PC-9 (cell line): ENCODE results near the gene PLCD3. TPM values are rescaled to one million over a fixed set of nuclear protein-coding genes. Genes with fewer than 3 reads are reported as not detected.

Experiments
- BruUV-seq: library from RNA; stranded (reverse); fragments of 400-500 nt; replicated peaks from 2 replicates; lab custom pipeline; 2021; lab: Mats Ljungman, UMichigan
- CTCF ChIA-PET: fragments of 300-600 bp; sonication (Branson Sonifier 250); formaldehyde crosslinking; loops from one replicate; lab custom pipeline; 2022; ENCODE audit warnings: antibody characterized with exemption; lab: Charles Lee
- POLR2A ChIA-PET: fragments of 300-600 bp; sonication (Branson Sonifier 250); formaldehyde crosslinking; loops from one replicate; lab custom pipeline; 2022; ENCODE audit warnings: antibody characterized with exemption; ENCODE audit not compliant: unreplicated experiment; lab: Charles Lee
- DNase-seq, 2 experiments: peaks; one replicate each; pipeline versions ENCODE4 v3.0.0 to v3.0.0-alpha.2; 2015 to 2022; ENCODE audit warnings: mixed read lengths in 1 of 2
- H2AFZ ChIP-seq: fragments of 200-600 bp; sonication (generic); 2 replicates; pipeline ENCODE4 v1.8.1; 2017; ENCODE audit warnings: antibody characterized with exemption
- H3F3A ChIP-seq: fragments of 200-600 bp; sonication (generic); 2 replicates; pipeline ENCODE4 v1.8.1; 2017; ENCODE audit warnings: antibody characterized with exemption, mild to moderate bottlenecking, low read depth; ENCODE audit not compliant: insufficient read depth
- H3K27ac ChIP-seq: fragments of 200-600 bp; sonication (generic); 2 replicates; pipeline ENCODE4 v1.6.1; 2016; ENCODE audit warnings: mixed run types
- H3K27me3 ChIP-seq: fragments of 200-600 bp; sonication (generic); 2 replicates; pipeline ENCODE4 v1.6.1; 2016; ENCODE audit warnings: low read depth, mixed run types; ENCODE audit not compliant: insufficient read depth
- H3K36me3 ChIP-seq: fragments of 200-600 bp; sonication (generic); 2 replicates; pipeline ENCODE4 v1.6.1; 2016; ENCODE audit warnings: low read depth, mixed run types
- H3K4me1 ChIP-seq: fragments of 200-600 bp; sonication (generic); replicated peaks from 2 replicates; pipeline ENCODE4 v1.6.1; 2016; ENCODE audit warnings: mixed run types; ENCODE audit not compliant: insufficient read depth
- H3K4me2 ChIP-seq: fragments of 200-600 bp; sonication (generic); 2 replicates; pipeline ENCODE4 v1.6.1; 2017; ENCODE audit warnings: mixed run types
- H3K4me3 ChIP-seq: fragments of 200-600 bp; sonication (generic); 2 replicates; pipeline ENCODE4 v1.6.1; 2016; ENCODE audit warnings: mixed run types
- H3K79me2 ChIP-seq: fragments of 200-600 bp; sonication (generic); 2 replicates; pipeline ENCODE4 v1.6.1; 2017; ENCODE audit warnings: low read depth, mixed run types
- H3K9me2 ChIP-seq: fragments of 200-600 bp; sonication (generic); 2 replicates; pipeline ENCODE4 v1.8.1; 2017; ENCODE audit warnings: mild to moderate bottlenecking; ENCODE audit not compliant: insufficient read depth
- H3K9me3 ChIP-seq: fragments of 200-600 bp; sonication (generic); 2 replicates; pipeline ENCODE4 v1.8.1; 2016; ENCODE audit warnings: low read depth; ENCODE audit not compliant: insufficient read depth
- H4K20me1 ChIP-seq: fragments of 200-600 bp; sonication (generic); 2 replicates; pipeline ENCODE4 v1.8.1; 2017; ENCODE audit not compliant: insufficient read depth
- CTCF ChIP-seq: fragments of 200-600 bp; sonication (generic); conservative IDR thresholded peaks from 2 replicates; pipeline ENCODE4 v1.6.1; 2017; ENCODE audit warnings: mixed run types, antibody characterized with exemption, mild to moderate bottlenecking, moderate library complexity
- EZH2 ChIP-seq: fragments of 200-600 bp; sonication (generic); IDR thresholded peaks from 2 replicates; pipeline ENCODE4 v1.8.0; 2017; ENCODE audit warnings: antibody characterized with exemption, low read depth
- intact Hi-C: fragments of 100-400 bp; cut with micrococcal nuclease; formaldehyde crosslinking; loops from one replicate; pipeline ENCODE4 v1.10.0; 2022; ENCODE audit not compliant: unreplicated experiment
- total RNA-seq: library from RNA; stranded (reverse); gene quantifications from 2 replicates; pipeline ENCODE4 v1.2.3, GENCODE V29; 2021

PLCD3 gene
- total RNA-seq, 1 experiment from 2014 or later, result 92.4 TPM

DNA sequence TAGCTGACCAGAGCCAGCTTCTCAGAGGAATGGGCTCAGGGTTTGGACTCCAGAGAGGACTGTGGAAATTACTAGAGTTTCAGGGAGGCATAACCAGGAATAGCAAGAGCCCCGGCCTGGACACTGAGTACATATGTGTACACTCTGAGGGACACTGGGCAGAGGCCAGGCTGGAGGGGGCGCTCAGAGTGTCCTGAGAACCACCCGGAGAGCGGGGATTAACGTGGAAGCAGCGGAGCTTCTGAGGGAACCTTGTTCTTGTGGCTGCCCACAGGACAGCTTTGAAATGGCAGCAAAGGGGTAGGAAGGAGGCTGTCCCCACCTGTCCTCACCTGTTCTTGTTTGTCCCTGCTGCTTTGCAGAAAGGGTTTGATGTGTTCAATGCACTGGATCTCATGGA lies 27.8 kb downstream of the PLCD3 start:
- ChIA-PET CTCF (no interaction called here), POLR2A (no interaction called here)
- no peaks in the 10 kb centered on the region for H3K9me3 ChIP-seq
- H3K27ac ChIP-seq, result no peak overlapping the region
- TF ChIP-seq EZH2 (no peak), CTCF (no peak)
- H4K20me1 ChIP-seq, result no peaks in the 10 kb centered on the region; the same call in 1 of the 2 replicates
- no peak for DNase-seq
- no peaks in the 10 kb centered on the region for H3K9me2 ChIP-seq
- BruUV-seq, result no TSS peak
- H3K36me3 ChIP-seq, result peaks cover 16% of the 10 kb centered on the region
- H3K4me3 ChIP-seq, result no peak overlapping the region
- H2AFZ ChIP-seq, result no peak overlapping the region
- H3K27me3 ChIP-seq, result no peaks in the 10 kb centered on the region
- H3K4me2 ChIP-seq, result no peak overlapping the region
- H3K79me2 ChIP-seq, result no peaks in the 10 kb centered on the region
- H3F3A ChIP-seq, result peaks cover 22% of the 10 kb centered on the region
- H3K4me1 ChIP-seq, result no peaks in the 10 kb centered on the region
- intact Hi-C loops, result no loop called here

GRCh38 chr17:45104029-45104428 lies 28.3 kb downstream of the PLCD3 start:
- CTCF ChIA-PET, result no interaction called here
- no peak for DNase-seq
- Histone ChIP-seq H3K9me3 (no peaks in the 10 kb centered on the region), H3K9me2 (no peaks in the 10 kb centered on the region), H2AFZ (no peak overlapping the region), H3K27me3 (no peaks in the 10 kb centered on the region), H4K20me1 (no peaks in the 10 kb centered on the region; the same call in 1 of the 2 replicates), H3K4me3 (no peak overlapping the region), H3F3A (peaks cover 22% of the 10 kb centered on the region), H3K27ac (no peak overlapping the region), H3K4me2 (no peak overlapping the region), H3K36me3 (peaks cover 16% of the 10 kb centered on the region), H3K79me2 (no peaks in the 10 kb centered on the region), H3K4me1 (no peaks in the 10 kb centered on the region)
- intact Hi-C loops, result no loop called here
- no TSS peak for BruUV-seq
- no peak for TF ChIP-seq CTCF
- no peak for TF ChIP-seq EZH2
- POLR2A ChIA-PET, result no interaction called here

DNA sequence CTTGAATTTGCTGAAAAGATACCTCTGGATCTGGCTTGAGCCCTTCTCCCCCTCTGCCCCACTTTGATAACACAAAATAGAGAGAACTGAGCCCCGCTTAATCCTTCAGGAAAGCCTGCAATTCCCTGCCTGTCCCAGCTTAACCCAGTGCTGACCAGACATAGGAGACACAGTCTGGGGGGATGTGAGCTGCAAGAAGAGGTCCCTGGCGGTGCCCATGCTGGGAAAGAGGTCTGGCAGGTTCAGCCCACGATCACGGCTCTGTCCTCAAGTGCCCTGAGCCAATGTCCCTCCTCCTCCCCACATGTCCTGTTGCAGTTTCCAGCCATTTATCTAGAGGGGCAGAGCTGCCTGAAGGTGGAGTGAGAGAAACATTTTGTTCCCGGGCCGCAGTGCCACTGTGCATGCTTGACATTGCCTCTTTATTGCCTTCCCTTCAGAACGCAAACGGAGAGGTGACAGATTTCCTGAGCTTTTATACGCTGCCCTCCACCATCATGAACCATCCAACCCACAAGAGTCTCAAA lies 29.0 kb downstream of the PLCD3 start:
- Histone ChIP-seq H3K4me1 (no peaks in the 10 kb centered on the region), H3K36me3 (peaks cover 16% of the 10 kb centered on the region), H3K27ac (no peak overlapping the region), H3K27me3 (no peaks in the 10 kb centered on the region), H2AFZ (no peak overlapping the region), H3F3A (peaks cover 24% of the 10 kb centered on the region), H3K9me2 (no peaks in the 10 kb centered on the region), H3K4me2 (no peak overlapping the region), H3K4me3 (no peak overlapping the region), H4K20me1 (no peaks in the 10 kb centered on the region; the same call in none of the 2 replicates), H3K9me3 (no peaks in the 10 kb centered on the region), H3K79me2 (no peaks in the 10 kb centered on the region)
- TF ChIP-seq CTCF, result no peak
- TF ChIP-seq EZH2, result no peak
- DNase-seq, result no peak
- POLR2A ChIA-PET, result no interaction called here
- intact Hi-C loops, result no loop called here
- no TSS peak for BruUV-seq
- CTCF ChIA-PET, result no interaction called here
